Natural killer cell (primary cell): Measurements from ENCODE around the gene SPARC. TPM values are rescaled to one million over a fixed set of nuclear protein-coding genes. Genes with fewer than 3 reads are reported as not detected.

Source experiments
- ATAC-seq, 3 donors: fragments of 150-1000 bp in 2 of 3; fragments of 200-7000 bp in 1 of 3; cut with Tn5 transposase; 1 replicate in 1 of 3; 2 replicates in 2 of 3; pipeline ENCODE4 v1.10.0; 2021; ENCODE audit warnings: mild to moderate bottlenecking in 2 of 3, moderate library complexity in 2 of 3
- DNase-seq, 2 donors: peaks; one replicate each; pipeline versions ENCODE4 v3.0.0 to v3.0.0-alpha.2; 2013 to 2021; ENCODE audit warnings: mixed read lengths in 1 of 2
- H3K27ac ChIP-seq: one replicate; pipeline ENCODE4 v1.5.1; 2013; ENCODE audit warnings: mild to moderate bottlenecking, low read length
- H3K27me3 ChIP-seq: one replicate; pipeline ENCODE4 v1.6.1; 2013; ENCODE audit warnings: low read length; ENCODE audit not compliant: control insufficient read depth, insufficient read depth
- H3K36me3 ChIP-seq: one replicate; pipeline ENCODE4 v1.6.1; 2013; ENCODE audit warnings: low read length; ENCODE audit not compliant: control insufficient read depth, insufficient read depth
- H3K4me1 ChIP-seq: one replicate; pipeline ENCODE4 v1.6.1; 2013; ENCODE audit warnings: low read length; ENCODE audit not compliant: control insufficient read depth, insufficient read depth
- H3K4me3 ChIP-seq: one replicate; pipeline ENCODE4 v1.5.1; 2013; ENCODE audit warnings: low read length
- H3K9me3 ChIP-seq: one replicate; pipeline ENCODE4 v1.6.1; 2013; ENCODE audit warnings: low read length; ENCODE audit not compliant: control insufficient read depth, insufficient read depth
- H3K27ac Mint-ChIP-seq, 2 donors: one replicate each; pipeline ENCODE4 v1.8.0; 2022; ENCODE audit warnings: mild to moderate bottlenecking in 2 of 2, mixed read lengths in 2 of 2, moderate library complexity in 1 of 2
- H3K27me3 Mint-ChIP-seq, 2 donors: one replicate each; pipeline ENCODE4 v1.8.0; 2022; ENCODE audit warnings: low read depth in 2 of 2, mixed read lengths in 2 of 2
- H3K36me3 Mint-ChIP-seq: one replicate; pipeline ENCODE4 v1.8.0; 2022; ENCODE audit warnings: mixed read lengths
- H3K4me1 Mint-ChIP-seq, 2 donors: one replicate each; pipeline ENCODE4 v1.8.0; 2022; ENCODE audit warnings: mixed read lengths in 2 of 2
- H3K4me3 Mint-ChIP-seq: one replicate; pipeline ENCODE4 v1.8.0; 2022; ENCODE audit warnings: mild to moderate bottlenecking, moderate library complexity, mixed read lengths
- H3K9me3 Mint-ChIP-seq, 2 donors: one replicate each; pipeline ENCODE4 v1.8.0; 2022; ENCODE audit warnings: mixed read lengths in 2 of 2
- WGBS: methylation state at CpG from one replicate; pipeline ENCODE4 v1.1.7; 2013; ENCODE audit warnings: missing lambda C conversion rate; ENCODE audit not compliant: insufficient coverage; 5-methylcytosine and 5-hydroxymethylcytosine counted together
- intact Hi-C: fragments of 100-400 bp; cut with micrococcal nuclease; formaldehyde crosslinking; loops from one replicate; pipeline ENCODE4 v1.14.2; 2022
- total RNA-seq, 4 donors: library from RNA; stranded (reverse); fragments of 120-200 nt in 1 of 4; gene quantifications; one replicate each; pipeline versions ENCODE4 v1.2.3 to v1.2.4, GENCODE V29; 2013 to 2022
- TF ChIP-seq, protein P1 (sequence below): fragments of 200-600 bp; IDR thresholded peaks from one replicate; pipeline ENCODE4 v1.8.0; 2022; ENCODE audit warnings: antibody characterized with exemption

Gene SPARC
- total RNA-seq, 3 donors from 2014 or later (not counting 1 experiment from before 2014, with no cell fraction given) = 3.2 to 48.5 (median 23.4) TPM

GRCh38 chr5:151628112-151628823, 58.4 kb downstream of the SPARC start:
- Mint-ChIP-seq H3K27me3 (peaks cover 0 to 8% of the 10 kb centered on the region in 2 donors), H3K9me3 (no peaks in the 10 kb centered on the region), H3K4me3 (no peak overlapping the region), H3K4me1 (no peaks in the 10 kb centered on the region), H3K27ac (no peak overlapping the region), H3K36me3 (no peaks in the 10 kb centered on the region)
- ATAC-seq = no peak
- 87% methylated on average over 7 of the region's 7 CpGs for WGBS
- H3K4me1 ChIP-seq = no peaks in the 10 kb centered on the region
- TF ChIP-seq, protein P1, sequence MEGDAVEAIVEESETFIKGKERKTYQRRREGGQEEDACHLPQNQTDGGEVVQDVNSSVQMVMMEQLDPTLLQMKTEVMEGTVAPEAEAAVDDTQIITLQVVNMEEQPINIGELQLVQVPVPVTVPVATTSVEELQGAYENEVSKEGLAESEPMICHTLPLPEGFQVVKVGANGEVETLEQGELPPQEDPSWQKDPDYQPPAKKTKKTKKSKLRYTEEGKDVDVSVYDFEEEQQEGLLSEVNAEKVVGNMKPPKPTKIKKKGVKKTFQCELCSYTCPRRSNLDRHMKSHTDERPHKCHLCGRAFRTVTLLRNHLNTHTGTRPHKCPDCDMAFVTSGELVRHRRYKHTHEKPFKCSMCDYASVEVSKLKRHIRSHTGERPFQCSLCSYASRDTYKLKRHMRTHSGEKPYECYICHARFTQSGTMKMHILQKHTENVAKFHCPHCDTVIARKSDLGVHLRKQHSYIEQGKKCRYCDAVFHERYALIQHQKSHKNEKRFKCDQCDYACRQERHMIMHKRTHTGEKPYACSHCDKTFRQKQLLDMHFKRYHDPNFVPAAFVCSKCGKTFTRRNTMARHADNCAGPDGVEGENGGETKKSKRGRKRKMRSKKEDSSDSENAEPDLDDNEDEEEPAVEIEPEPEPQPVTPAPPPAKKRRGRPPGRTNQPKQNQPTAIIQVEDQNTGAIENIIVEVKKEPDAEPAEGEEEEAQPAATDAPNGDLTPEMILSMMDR = no peak
- H3K36me3 ChIP-seq = no peaks in the 10 kb centered on the region
- DNase-seq = no peak
- no peaks in the 10 kb centered on the region for H3K27me3 ChIP-seq
- H3K4me3 ChIP-seq = no peak overlapping the region
- no peak overlapping the region for H3K27ac ChIP-seq
- no peaks in the 10 kb centered on the region for H3K9me3 ChIP-seq
- intact Hi-C loops = no loop called here

- H3K27ac Mint-ChIP-seq = no peak overlapping the region
- intact Hi-C loops = no loop called here
- Histone ChIP-seq H3K4me3 (no peak overlapping the region), H3K27ac (no peak overlapping the region), H3K4me1 (no peaks in the 10 kb centered on the region), H3K27me3 (no peaks in the 10 kb centered on the region), H3K9me3 (no peaks in the 10 kb centered on the region), H3K36me3 (no peaks in the 10 kb centered on the region)
- H3K4me1 Mint-ChIP-seq = no peaks in the 10 kb centered on the region
- peaks cover 0 to 8% of the 10 kb centered on the region in 2 donors for H3K27me3 Mint-ChIP-seq
- DNase-seq (no peak), ATAC-seq (no peak)
- no peaks in the 10 kb centered on the region for H3K36me3 Mint-ChIP-seq
- WGBS = 89% methylated on average over 6 of the region's 6 CpGs
- H3K4me3 Mint-ChIP-seq = no peak overlapping the region
- no peaks in the 10 kb centered on the region for H3K9me3 Mint-ChIP-seq
- TF ChIP-seq, protein P1 = no peak
Observed at GRCh38 chr5:151627650-151628049, 59.1 kb downstream of the SPARC start.

GRCh38 chr5:151625285-151625684, 61.4 kb downstream of the SPARC start:
- Histone ChIP-seq H3K27ac (no peak overlapping the region), H3K36me3 (no peaks in the 10 kb centered on the region), H3K4me1 (no peaks in the 10 kb centered on the region), H3K27me3 (no peaks in the 10 kb centered on the region), H3K4me3 (no peak overlapping the region), H3K9me3 (no peaks in the 10 kb centered on the region)
- no peak overlapping the region for H3K27ac Mint-ChIP-seq
- no peaks in the 10 kb centered on the region for H3K9me3 Mint-ChIP-seq
- TF ChIP-seq, protein P1 = no peak
- intact Hi-C loops = no loop called here
- ATAC-seq = no peak
- DNase-seq = no peak
- peaks cover 8 to 11% of the 10 kb centered on the region in 2 donors for H3K27me3 Mint-ChIP-seq
- H3K4me3 Mint-ChIP-seq = no peak overlapping the region
- H3K4me1 Mint-ChIP-seq = no peaks in the 10 kb centered on the region
- no peaks in the 10 kb centered on the region for H3K36me3 Mint-ChIP-seq
- WGBS = 90% methylated on average over 9 of the region's 9 CpGs

GRCh38 chr5:151624476-151624875, 62.2 kb downstream of the SPARC start:
- Histone ChIP-seq H3K4me1 (no peaks in the 10 kb centered on the region), H3K36me3 (no peaks in the 10 kb centered on the region), H3K9me3 (no peaks in the 10 kb centered on the region), H3K27me3 (no peaks in the 10 kb centered on the region), H3K4me3 (no peak overlapping the region), H3K27ac (no peak overlapping the region)
- H3K9me3 Mint-ChIP-seq = no peaks in the 10 kb centered on the region
- DNase-seq = no peak
- intact Hi-C loops = no loop called here
- no peak overlapping the region for H3K4me3 Mint-ChIP-seq
- no peak overlapping the region for H3K27ac Mint-ChIP-seq
- peaks cover 6 to 11% of the 10 kb centered on the region in 2 donors for H3K27me3 Mint-ChIP-seq
- H3K36me3 Mint-ChIP-seq = no peaks in the 10 kb centered on the region
- ATAC-seq = no peak
- no peaks in the 10 kb centered on the region for H3K4me1 Mint-ChIP-seq
- WGBS = 84% methylated on average over 8 of the region's 8 CpGs
- TF ChIP-seq, protein P1 = no peak
